ENCODE data around the gene SLC29A4.

Gene SLC29A4

GRCh38 chr7:5352440-5353010 lies 69.8 kb downstream of the SLC29A4 start:
- no peak for DNase-seq (ENCODE audit: low read depth in 2 of 2)

DNA sequence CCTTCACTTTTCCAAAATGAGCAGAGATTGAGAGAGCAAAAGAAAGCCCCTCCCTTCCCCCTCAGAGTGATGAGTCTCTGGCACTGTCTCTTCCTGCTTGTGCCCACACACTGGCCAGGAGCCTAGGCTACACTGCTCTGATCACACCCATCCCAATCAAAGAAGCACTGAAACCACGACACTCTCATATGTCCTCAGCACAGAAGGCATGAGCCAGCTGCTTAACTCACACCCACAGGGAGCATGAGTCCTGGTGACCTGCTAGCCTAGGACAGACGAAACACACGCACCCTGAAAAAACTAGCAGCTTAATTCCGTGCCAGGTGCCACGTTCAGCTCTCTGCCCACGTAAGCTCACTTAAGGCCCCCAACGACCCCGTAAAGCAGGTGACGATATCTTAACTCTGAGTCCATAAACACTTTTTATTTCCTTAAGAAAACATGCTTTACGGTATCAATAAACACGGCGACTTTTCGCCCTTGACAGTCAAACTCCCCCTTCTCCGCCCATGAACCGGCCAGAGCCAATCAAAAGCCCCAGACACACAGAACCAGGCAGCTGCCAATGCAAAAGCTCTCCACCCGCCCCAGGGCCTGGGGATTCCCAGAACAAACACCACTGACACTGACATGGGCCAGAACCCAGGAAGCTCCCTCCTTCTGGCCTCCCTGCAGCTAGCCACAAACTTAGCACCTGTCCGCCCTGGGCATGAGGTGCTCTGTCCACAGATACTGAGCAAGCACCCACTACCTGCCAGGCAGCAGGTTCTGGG lies 71.9 kb downstream of the SLC29A4 start:
- DNase-seq (ENCODE audit: low read depth in 2 of 2) = no peak
